Type B pancreatic cell (in vitro differentiated cells): ENCODE data around the gene OLIG1. TPM values are rescaled to one million over a fixed set of nuclear protein-coding genes. Genes with fewer than 3 reads are reported as not detected.

Source experiments
- DNase-seq: peaks from one replicate; pipeline ENCODE4 v3.0.0; 2021; ENCODE audit warnings: mixed read lengths; ENCODE audit not compliant: unreplicated experiment; ENCODE audit errors: extremely low spot score
- H3K27ac Mint-ChIP-seq: 2 replicates; pipeline ENCODE4 v1.8.0; 2021; ENCODE audit warnings: mild to moderate bottlenecking, mixed read lengths
- H3K27me3 Mint-ChIP-seq: 2 replicates; pipeline ENCODE4 v1.8.0; 2021; ENCODE audit warnings: mixed read lengths
- H3K36me3 Mint-ChIP-seq: 2 replicates; pipeline ENCODE4 v1.8.0; 2021; ENCODE audit warnings: mixed read lengths
- H3K4me1 Mint-ChIP-seq: one replicate; pipeline ENCODE4 v1.8.0; 2021; ENCODE audit warnings: mixed read lengths; ENCODE audit not compliant: unreplicated experiment
- H3K4me3 Mint-ChIP-seq: 2 replicates; pipeline ENCODE4 v1.8.0; 2021; ENCODE audit warnings: mild to moderate bottlenecking, mixed read lengths
- H3K9me3 Mint-ChIP-seq: 2 replicates; pipeline ENCODE4 v1.8.0; 2021; ENCODE audit warnings: mixed read lengths
- total RNA-seq: library from RNA; stranded (reverse); gene quantifications from 2 replicates; pipeline ENCODE4 v1.2.1, GENCODE V29; 2021; ENCODE audit warnings: low replicate concordance
- TF ChIP-seq, protein P1 (sequence below): fragments of 200-600 bp; sonication (generic); conservative IDR thresholded peaks from 2 replicates; pipeline ENCODE4 v1.5.0; 2021; ENCODE audit warnings: antibody characterized with exemption, mild to moderate bottlenecking

The OLIG1 gene
- total RNA-seq, 1 donor from 2014 or later, result 2.8 TPM

DNA sequence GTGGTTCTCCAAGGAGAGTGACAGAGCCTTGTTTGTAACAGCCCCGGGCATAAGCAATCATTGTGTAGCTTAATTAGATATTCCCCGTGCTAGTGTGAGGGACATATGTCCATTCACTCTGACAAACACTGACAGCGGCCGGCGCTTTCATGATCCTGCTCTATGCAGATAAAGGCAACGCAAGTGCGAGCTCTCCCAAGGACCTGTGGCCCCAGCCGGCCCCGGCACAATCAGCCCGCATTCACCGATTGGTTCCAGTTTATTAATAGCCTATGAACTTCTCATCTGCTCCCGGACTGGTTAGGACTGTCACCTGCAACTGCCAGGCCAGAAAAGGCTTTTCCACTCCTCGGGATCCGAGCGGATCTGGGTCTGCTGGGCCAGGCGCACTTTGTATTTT is 18.0 kb upstream of the OLIG1 start:
- Mint-ChIP-seq H3K9me3 (no peaks in the 10 kb centered on the region), H3K36me3 (no peaks in the 10 kb centered on the region), H3K4me3 (no peak overlapping the region), H3K4me1 (no peaks in the 10 kb centered on the region), H3K27me3 (peaks cover 61% of the 10 kb centered on the region), H3K27ac (no peak overlapping the region)
- DNase-seq, result no peak
- TF ChIP-seq, protein P1, sequence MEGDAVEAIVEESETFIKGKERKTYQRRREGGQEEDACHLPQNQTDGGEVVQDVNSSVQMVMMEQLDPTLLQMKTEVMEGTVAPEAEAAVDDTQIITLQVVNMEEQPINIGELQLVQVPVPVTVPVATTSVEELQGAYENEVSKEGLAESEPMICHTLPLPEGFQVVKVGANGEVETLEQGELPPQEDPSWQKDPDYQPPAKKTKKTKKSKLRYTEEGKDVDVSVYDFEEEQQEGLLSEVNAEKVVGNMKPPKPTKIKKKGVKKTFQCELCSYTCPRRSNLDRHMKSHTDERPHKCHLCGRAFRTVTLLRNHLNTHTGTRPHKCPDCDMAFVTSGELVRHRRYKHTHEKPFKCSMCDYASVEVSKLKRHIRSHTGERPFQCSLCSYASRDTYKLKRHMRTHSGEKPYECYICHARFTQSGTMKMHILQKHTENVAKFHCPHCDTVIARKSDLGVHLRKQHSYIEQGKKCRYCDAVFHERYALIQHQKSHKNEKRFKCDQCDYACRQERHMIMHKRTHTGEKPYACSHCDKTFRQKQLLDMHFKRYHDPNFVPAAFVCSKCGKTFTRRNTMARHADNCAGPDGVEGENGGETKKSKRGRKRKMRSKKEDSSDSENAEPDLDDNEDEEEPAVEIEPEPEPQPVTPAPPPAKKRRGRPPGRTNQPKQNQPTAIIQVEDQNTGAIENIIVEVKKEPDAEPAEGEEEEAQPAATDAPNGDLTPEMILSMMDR, result no peak

DNA sequence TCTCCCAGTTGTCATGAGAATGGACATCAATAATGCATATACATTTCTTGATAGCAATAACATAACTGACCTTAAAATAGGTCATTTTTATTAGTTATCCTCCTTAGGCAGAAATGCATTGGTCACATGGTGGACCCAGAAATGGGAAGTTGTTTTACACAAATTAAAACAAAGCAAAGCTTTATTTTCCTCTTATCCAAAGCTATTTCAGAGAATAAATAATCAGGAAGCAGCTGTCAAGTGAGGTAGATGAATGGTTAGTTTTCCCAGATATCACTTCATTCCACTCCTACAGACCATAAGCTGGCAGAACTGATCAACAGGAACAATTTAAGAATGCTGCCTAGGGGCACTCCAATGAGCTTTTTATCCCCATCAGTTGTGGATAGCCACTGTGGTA is 16.0 kb upstream of the OLIG1 start:
- DNase-seq, result no peak
- H3K4me3 Mint-ChIP-seq, result no peak overlapping the region
- H3K9me3 Mint-ChIP-seq, result no peaks in the 10 kb centered on the region
- H3K36me3 Mint-ChIP-seq, result no peaks in the 10 kb centered on the region
- peaks cover 2% of the 10 kb centered on the region for H3K4me1 Mint-ChIP-seq
- peaks cover 55% of the 10 kb centered on the region for H3K27me3 Mint-ChIP-seq
- no peak overlapping the region for H3K27ac Mint-ChIP-seq
- TF ChIP-seq, protein P1, result no peak

DNA sequence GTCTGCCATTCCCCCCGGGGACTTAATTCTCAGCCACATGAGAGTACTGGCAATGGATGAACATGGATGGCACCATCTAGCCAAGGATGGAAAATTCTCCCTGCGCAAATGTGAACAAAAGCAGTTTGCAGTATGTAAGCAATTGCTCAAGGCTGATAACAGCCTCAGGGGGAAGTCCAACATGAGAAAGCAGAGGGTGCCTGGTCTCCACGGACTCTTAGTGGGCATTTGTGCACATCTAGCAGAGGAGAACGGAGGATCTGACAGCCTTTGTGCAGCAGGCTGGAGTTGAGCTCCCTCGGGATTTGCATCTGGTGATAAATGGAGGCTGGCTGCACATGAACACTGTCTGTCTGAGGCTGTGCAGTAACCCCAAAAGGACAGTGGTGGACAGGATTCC is 13.9 kb upstream of the OLIG1 start:
- Mint-ChIP-seq H3K4me3 (no peak overlapping the region), H3K4me1 (peaks cover 4% of the 10 kb centered on the region), H3K27ac (no peak overlapping the region), H3K27me3 (peaks cover 59% of the 10 kb centered on the region), H3K36me3 (no peaks in the 10 kb centered on the region), H3K9me3 (no peaks in the 10 kb centered on the region)
- TF ChIP-seq, protein P1, result no peak
- no peak for DNase-seq

DNA sequence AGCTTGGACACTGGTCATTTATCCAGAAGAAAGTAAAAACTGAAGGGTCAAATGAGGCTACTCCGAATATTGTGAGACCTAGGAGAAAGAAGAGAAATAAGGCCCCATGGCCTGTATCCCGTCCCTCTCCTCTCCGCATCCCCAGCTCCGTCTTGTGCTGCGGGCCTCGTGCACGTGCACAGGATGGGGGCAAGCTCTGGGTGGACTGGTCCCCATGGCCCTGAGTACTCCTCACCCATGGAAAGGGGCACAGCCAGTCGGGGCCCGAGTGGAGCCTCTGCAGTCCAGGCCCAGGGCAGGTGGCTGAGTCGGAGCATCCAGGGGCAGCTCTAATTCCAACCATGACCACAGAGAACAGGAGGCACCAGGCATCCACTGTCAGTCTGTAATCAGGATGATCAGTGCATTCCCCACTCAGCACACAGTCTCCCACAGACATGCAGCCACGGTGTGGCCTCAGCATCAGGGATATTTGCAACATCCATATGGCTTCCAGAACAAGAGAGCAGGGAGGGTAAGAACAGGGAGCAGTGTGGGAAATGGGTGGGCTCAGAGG is 12.5 kb upstream of the OLIG1 start:
- DNase-seq, result no peak
- TF ChIP-seq, protein P1, result no peak
- Mint-ChIP-seq H3K4me1 (peaks cover 4% of the 10 kb centered on the region), H3K4me3 (no peak overlapping the region), H3K36me3 (no peaks in the 10 kb centered on the region), H3K27me3 (peaks cover 62% of the 10 kb centered on the region), H3K27ac (no peak overlapping the region), H3K9me3 (no peaks in the 10 kb centered on the region)

DNA sequence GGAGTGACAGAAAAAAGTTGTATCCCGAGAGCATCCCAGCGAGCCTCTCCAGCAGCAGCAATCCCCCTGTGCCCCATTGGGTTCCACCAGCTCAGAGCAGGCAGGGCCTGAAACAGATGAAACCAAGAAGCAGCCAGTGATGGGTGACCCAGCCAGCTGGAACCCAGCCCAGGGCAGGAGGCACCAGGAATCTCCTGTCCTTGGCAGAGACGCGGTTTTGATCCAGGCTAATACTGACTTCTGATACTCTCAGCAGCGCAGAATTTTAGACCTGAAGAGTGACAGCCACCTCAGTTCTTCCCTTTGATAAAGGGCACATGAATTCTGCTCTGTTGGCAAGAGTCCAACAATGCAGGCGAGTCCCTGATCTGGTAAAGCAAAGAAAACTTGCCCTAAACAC is 11.4 kb upstream of the OLIG1 start:
- Mint-ChIP-seq H3K4me1 (peaks cover 4% of the 10 kb centered on the region), H3K4me3 (no peak overlapping the region), H3K27ac (no peak overlapping the region), H3K9me3 (no peaks in the 10 kb centered on the region), H3K27me3 (peaks cover 66% of the 10 kb centered on the region), H3K36me3 (no peaks in the 10 kb centered on the region)
- no peak for DNase-seq
- TF ChIP-seq, protein P1, result no peak

DNA sequence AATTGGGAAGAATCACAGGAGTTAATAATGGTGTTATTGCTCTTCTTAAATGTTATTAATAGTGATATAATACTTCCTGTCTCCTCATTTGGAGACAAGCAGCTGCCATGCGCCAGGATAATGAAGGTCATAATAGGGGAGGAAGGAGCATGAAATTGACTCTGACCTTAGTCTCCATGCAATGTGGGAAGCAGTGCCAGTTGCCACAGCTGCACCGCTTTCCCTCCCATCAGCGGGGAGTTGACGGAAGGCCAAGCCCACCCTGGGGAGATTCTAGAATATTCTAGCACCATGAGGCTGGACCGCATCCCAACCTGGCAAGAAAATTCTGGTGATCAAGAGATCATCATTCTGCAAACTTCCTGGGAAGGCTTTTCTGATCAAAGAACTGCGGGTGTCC is 11.0 kb upstream of the OLIG1 start:
- DNase-seq, result no peak
- Mint-ChIP-seq H3K9me3 (no peaks in the 10 kb centered on the region), H3K27ac (no peak overlapping the region), H3K27me3 (peaks cover 70% of the 10 kb centered on the region), H3K4me3 (no peak overlapping the region), H3K36me3 (no peaks in the 10 kb centered on the region), H3K4me1 (peaks cover 4% of the 10 kb centered on the region)
- TF ChIP-seq, protein P1, result no peak
